AG04450 (cell line): ENCODE data around the gene TANK. TPM values are rescaled to one million over a fixed set of nuclear protein-coding genes. Genes with fewer than 3 reads are reported as not detected.
A peak's percentile ranks its signal among the peaks of the same experiment; 100 is the strongest.

Experiments used
- CTCF ChIA-PET: fragments of 300-600, 350-600 bp; formaldehyde crosslinking; extraction: SDS; loops from one replicate; lab custom pipeline; 2022; ENCODE audit warnings: antibody characterized with exemption, inconsistent platforms; lab: Charles Lee
- POLR2A ChIA-PET: fragments of 350-600 bp; formaldehyde crosslinking; extraction: SDS; loops from one replicate; lab custom pipeline; 2021; ENCODE audit warnings: antibody characterized with exemption, inconsistent platforms; lab: Yijun Ruan, JAX
- DNase-seq: peaks from one replicate; pipeline ENCODE4 v3.0.0-alpha.2; 2011; ENCODE audit warnings: low read depth, low spot score
- H3K27ac ChIP-seq: one replicate; pipeline ENCODE4 v1.5.1; 2012; ENCODE audit warnings: low read depth, low read length, control low read depth
- H3K27me3 ChIP-seq: one replicate; pipeline ENCODE4 v1.6.0; 2012; ENCODE audit warnings: low read length; ENCODE audit not compliant: control insufficient read depth, insufficient read depth
- H3K4me3 ChIP-seq: 2 replicates; pipeline ENCODE4 v1.5.1; 2011; ENCODE audit warnings: mild to moderate bottlenecking, low read depth, low read length, control low read depth
- H3K9me3 ChIP-seq: 2 replicates; pipeline ENCODE4 v1.5.1; 2012; ENCODE audit warnings: low read length; ENCODE audit not compliant: control insufficient read depth, insufficient read depth
- CTCF ChIP-seq: IDR thresholded peaks from 2 replicates; pipeline ENCODE4 v1.5.1; 2011; ENCODE audit warnings: low read depth, low read length, control low read depth, inconsistent platforms
- polyA minus RNA-seq: library from RNA; depleted of rRNA, polyadenylated mRNA; stranded (reverse); fragments of >200 nt; gene quantifications from 2 replicates; pipeline ENCODE4 v1.2.3, GENCODE V29; 2011; rRNA and poly(A)+ RNA removed
- polyA plus RNA-seq: library from polyadenylated mRNA; depleted of rRNA; stranded (reverse); fragments of >200 nt; gene quantifications from 2 replicates; pipeline ENCODE4 v1.2.3, GENCODE V29; 2011; rRNA removed

Gene TANK, protein sequence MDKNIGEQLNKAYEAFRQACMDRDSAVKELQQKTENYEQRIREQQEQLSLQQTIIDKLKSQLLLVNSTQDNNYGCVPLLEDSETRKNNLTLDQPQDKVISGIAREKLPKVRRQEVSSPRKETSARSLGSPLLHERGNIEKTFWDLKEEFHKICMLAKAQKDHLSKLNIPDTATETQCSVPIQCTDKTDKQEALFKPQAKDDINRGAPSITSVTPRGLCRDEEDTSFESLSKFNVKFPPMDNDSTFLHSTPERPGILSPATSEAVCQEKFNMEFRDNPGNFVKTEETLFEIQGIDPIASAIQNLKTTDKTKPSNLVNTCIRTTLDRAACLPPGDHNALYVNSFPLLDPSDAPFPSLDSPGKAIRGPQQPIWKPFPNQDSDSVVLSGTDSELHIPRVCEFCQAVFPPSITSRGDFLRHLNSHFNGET
- 46.9 and 56.6 TPM in 2 replicates for polyA plus RNA-seq
- 21.4 and 44.8 TPM in 2 replicates for polyA minus RNA-seq

DNA sequence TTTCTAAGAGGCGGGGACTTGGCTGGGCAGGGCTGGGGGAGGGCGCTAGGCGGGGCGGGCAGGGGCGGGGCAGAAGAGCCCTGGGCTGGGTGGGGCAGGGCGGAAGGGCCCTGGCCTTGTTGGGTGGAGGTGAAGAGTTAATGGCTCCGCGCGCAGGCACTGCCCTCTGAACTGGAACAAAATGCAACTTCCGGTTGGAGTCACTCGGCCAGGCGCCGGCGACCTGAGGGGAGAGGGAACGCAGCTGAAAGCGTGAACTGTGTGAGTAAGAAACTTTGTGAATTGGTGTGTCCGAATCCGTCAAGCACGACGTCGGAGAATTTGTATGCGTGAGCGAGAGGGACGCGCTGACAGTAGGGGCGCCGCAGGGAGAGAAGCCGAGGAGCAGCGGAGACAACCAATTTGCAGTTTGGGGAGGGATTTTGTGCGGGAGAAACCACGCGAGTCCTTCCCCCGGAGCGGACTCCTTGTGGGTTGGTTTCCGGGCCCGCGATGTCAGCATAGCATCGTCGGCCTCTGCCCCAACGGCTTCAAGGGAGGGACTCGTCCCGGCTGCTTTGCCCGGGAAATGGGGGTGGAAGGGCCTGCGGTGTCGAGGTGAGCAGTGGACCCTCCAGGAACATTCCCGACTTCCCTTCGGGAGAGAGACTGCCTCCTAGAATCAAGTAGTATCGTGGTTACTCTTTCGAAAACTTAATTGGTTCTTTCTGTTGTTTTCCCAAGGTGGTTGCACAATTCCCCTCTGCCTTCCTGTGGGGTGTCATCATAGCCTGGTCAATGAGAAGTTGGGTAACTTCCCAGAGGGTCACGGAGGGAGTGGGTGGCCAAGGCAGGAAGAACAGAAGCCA is at the start of gene TANK:
TSS of gene TANK (plus strand) at position 203 of the 848 bp plus-strand sequence. CDS start 19,235 bp downstream, outside the sequence.
- POLR2A ChIA-PET = interaction anchor here (0.5 to 0.6 kb wide), 2 partner anchors 65 to 84 kb away, joined by 3 to 5 read pairs; no protein-coding TSS in a partner anchor
- DNase-seq = peak; percentile 93
- CTCF ChIA-PET = no interaction called here
- peak; percentile 25 for TF ChIP-seq CTCF
- Histone ChIP-seq H3K9me3 (no peaks in the 10 kb centered on the region), H3K27ac (peak within 1 kb of the TSS; percentile 99), H3K27me3 (no peaks in the 10 kb centered on the region), H3K4me3 (peak within 1 kb of the TSS; percentile 85)

DNA sequence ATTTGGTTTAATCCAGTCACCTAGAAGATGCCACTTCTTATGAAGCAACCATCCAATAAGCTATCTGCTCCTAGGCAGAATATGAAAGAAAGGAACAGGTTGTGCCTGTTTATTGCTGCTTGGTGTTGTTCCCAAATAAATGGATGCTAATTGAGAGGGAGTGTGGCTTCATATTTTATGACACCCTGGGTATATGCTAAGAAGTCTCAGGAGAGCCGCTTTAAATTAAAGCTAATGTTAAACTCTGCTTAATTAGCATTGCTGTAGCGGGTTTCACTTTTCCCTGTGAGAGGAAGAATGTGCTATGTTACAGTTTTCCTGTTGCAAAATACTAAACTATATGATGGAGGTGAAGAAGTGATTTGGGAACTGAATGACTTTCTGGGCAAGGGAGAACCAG is 48.7 kb upstream of the TANK start:
- Histone ChIP-seq H3K27me3 (peaks cover 5% of the 10 kb centered on the region), H3K9me3 (no peaks in the 10 kb centered on the region), H3K27ac (no peak overlapping the region), H3K4me3 (no peak overlapping the region)
- POLR2A ChIA-PET = no interaction called here
- CTCF ChIA-PET = interaction anchor here (0.6 kb wide), 1 partner anchor 1025 kb away, joined by 3 read pairs; no protein-coding TSS in a partner anchor
- DNase-seq = no peak
- no peak for TF ChIP-seq CTCF

GRCh38 chr2:161112908-161113307 is 47.3 kb upstream of the TANK start:
- no peak for TF ChIP-seq CTCF
- no peak overlapping the region for H3K4me3 ChIP-seq
- H3K9me3 ChIP-seq = no peaks in the 10 kb centered on the region
- ChIA-PET CTCF (interaction anchor here (2.0 kb wide), 1 partner anchor 49 kb away, joined by 10 read pairs; no protein-coding TSS in a partner anchor), POLR2A (no interaction called here)
- peaks cover 5% of the 10 kb centered on the region for H3K27me3 ChIP-seq
- no peak overlapping the region for H3K27ac ChIP-seq
- DNase-seq = no peak

- Histone ChIP-seq H3K4me3 (no peak overlapping the region), H3K9me3 (no peaks in the 10 kb centered on the region), H3K27ac (no peak overlapping the region), H3K27me3 (peaks cover 5% of the 10 kb centered on the region)
- no peak for DNase-seq
- ChIA-PET CTCF (interaction anchor here (2.0 kb wide), 1 partner anchor 50 kb away, joined by 10 read pairs; no protein-coding TSS in a partner anchor), POLR2A (no interaction called here)
- TF ChIP-seq CTCF = no peak
Observed at GRCh38 chr2:161113693-161114575, 46.3 kb upstream of the TANK start.
